Uterus (tissue), 2 donors: ENCODE data around the gene KCNMA1.

Experiments used
- POLR2A ChIP-seq, 2 donors: fragments of 450-650 bp; IDR thresholded peaks; one replicate each; pipeline ENCODE4 v1.6.1; 2016; ENCODE audit warnings: antibody characterized with exemption in 2 of 2, mild to moderate bottlenecking in 1 of 2, moderate library complexity in 1 of 2
- TF ChIP-seq, protein P1 (sequence below), 4 experiments: fragments of 200-600 bp in 2 of 4; fragments of 450-650 bp in 2 of 4; sonication (generic) in 2 of 4; IDR thresholded peaks; one replicate each; pipeline ENCODE4 v1.5.1; 2016 to 2019; ENCODE audit warnings: antibody characterized with exemption in 4 of 4, mild to moderate bottlenecking in 2 of 4, moderate library complexity in 1 of 4

DNA sequence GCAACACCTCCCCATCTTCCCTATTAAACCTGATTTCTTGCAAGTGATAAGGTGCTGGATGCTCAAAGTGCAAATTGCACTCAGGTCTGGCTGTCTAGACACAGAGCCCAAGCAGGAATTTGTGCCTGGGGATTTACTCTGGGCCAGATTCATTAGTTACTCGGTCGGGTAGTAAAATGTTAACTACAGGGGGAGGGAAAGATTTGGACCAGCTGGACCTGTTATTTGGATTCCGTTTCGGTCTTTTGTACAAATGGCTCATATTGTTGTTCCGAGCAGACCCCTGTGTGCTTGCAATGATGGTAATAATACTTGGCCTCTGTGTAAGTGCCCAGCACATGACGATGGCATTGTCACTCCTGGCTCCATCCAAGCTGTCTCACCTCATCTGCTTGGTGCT, 609.6 kb downstream of the KCNMA1 start:
- TF ChIP-seq, protein P1, sequence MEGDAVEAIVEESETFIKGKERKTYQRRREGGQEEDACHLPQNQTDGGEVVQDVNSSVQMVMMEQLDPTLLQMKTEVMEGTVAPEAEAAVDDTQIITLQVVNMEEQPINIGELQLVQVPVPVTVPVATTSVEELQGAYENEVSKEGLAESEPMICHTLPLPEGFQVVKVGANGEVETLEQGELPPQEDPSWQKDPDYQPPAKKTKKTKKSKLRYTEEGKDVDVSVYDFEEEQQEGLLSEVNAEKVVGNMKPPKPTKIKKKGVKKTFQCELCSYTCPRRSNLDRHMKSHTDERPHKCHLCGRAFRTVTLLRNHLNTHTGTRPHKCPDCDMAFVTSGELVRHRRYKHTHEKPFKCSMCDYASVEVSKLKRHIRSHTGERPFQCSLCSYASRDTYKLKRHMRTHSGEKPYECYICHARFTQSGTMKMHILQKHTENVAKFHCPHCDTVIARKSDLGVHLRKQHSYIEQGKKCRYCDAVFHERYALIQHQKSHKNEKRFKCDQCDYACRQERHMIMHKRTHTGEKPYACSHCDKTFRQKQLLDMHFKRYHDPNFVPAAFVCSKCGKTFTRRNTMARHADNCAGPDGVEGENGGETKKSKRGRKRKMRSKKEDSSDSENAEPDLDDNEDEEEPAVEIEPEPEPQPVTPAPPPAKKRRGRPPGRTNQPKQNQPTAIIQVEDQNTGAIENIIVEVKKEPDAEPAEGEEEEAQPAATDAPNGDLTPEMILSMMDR (IDR thresholded peaks at IDR 0.05), result no peak
- TF ChIP-seq POLR2A (IDR thresholded peaks at IDR 0.05), result no peak
